Kasumi-1 (cell line): ENCODE data around the gene RAB40B.

ENCODE experiments used
- DNase-seq, 2 experiments: peaks; one replicate each; lab custom pipeline; 2025; lab: John Stamatoyannopoulos, UW

Gene RAB40B

GRCh38 chr17:82615084-82616020 lies 83.1 kb downstream of the RAB40B start:
- peak; percentile 19 to 24 for DNase-seq

GRCh38 chr17:82614095-82614631 lies 84.3 kb downstream of the RAB40B start:
- DNase-seq = no peak

GRCh38 chr17:82613283-82614094 lies 85.0 kb downstream of the RAB40B start:
- DNase-seq = no peak

GRCh38 chr17:82611140-82612058 lies 87.1 kb downstream of the RAB40B start:
- no peak for DNase-seq

GRCh38 chr17:82609655-82610054 lies 88.8 kb downstream of the RAB40B start:
- no peak for DNase-seq

- no peak for DNase-seq
Observed at GRCh38 chr17:82608816-82609215, 89.7 kb downstream of the RAB40B start.

- DNase-seq = no peak
Observed at GRCh38 chr17:82605939-82606600, 92.4 kb downstream of the RAB40B start.
